ENCODE data around the gene KAZN. TPM values are rescaled to one million over a fixed set of nuclear protein-coding genes. Genes with fewer than 3 reads are reported as not detected.

Gene KAZN
- polyA plus RNA-seq, 2 of the 4 experiments (the other 2 are of a cell fraction), result 1.3 to 1.9 TPM

GRCh38 chr1:15071936-15072335, 473.5 kb downstream of the KAZN start:
- TF ChIP-seq RARB (CRISPR knock-in tag; IDR thresholded peaks at IDR 0.05) (no peak), CHD4 (IDR thresholded peaks at IDR 0.05; ENCODE audit: borderline replicate concordance) (no peak), TP53 (CRISPR knock-in tag; IDR thresholded peaks at IDR 0.05) (no peak), SREBF2 (IDR thresholded peaks at IDR 0.05) (no peak), MYC (IDR thresholded peaks at IDR 0.05; ENCODE audit: borderline replicate concordance, low read length) (no peak), EP300 (IDR thresholded peaks at IDR 0.05) (no peak), BHLHE40 (IDR thresholded peaks at IDR 0.05; ENCODE audit: low read depth, low read length) (no peak), MAX (IDR thresholded peaks at IDR 0.05) (no peak), GATA3 (IDR thresholded peaks at IDR 0.05; ENCODE audit: borderline replicate concordance) (no peak), HMGXB4 (CRISPR knock-in tag; IDR thresholded peaks at IDR 0.05; ENCODE audit: borderline replicate concordance) (no peak), NFE2L2 (conservative IDR thresholded peaks at IDR 0.05; ENCODE audit: low read length) (no peak), RAD21 (conservative IDR thresholded peaks at IDR 0.05 in 1 of 2, IDR thresholded peaks at IDR 0.05 in 1 of 2) (no peak), CHD2 (IDR thresholded peaks at IDR 0.05; ENCODE audit: low read length, partially characterized antibody) (no peak)
- Histone ChIP-seq H3K4me3 (no peak overlapping the region), H3K27ac (no peak overlapping the region), H3K4me2 (no peak overlapping the region), H3K9me3 (no peaks in the 10 kb centered on the region), H3K4me1 (no peaks in the 10 kb centered on the region)
- DNase-seq (ENCODE audit: low read depth in 1 of 2, low spot score in 1 of 2) (no peak), FAIRE-seq (no peak), ATAC-seq (no peak)
- POLR2A ChIA-PET, result no interaction called here
- CTCF ChIA-PET, result interaction anchor here (1.1 kb wide), 1 partner anchor 18 kb away, joined by 3 read pairs; no protein-coding TSS in a partner anchor
- 95% methylated on average over 6 of the region's 6 CpGs for WGBS (ENCODE audit: missing lambda C conversion rate)

GRCh38 chr1:15073799-15074308, 475.4 kb downstream of the KAZN start:
- ATAC-seq, result no peak
- no peak overlapping the region for H3K4me3 ChIP-seq
- no peak overlapping the region for H3K4me2 ChIP-seq
- no peaks in the 10 kb centered on the region for H3K9me3 ChIP-seq
- POLR2A ChIA-PET, result no interaction called here
- TF ChIP-seq USF2 (IDR thresholded peaks at IDR 0.05) (no peak), BHLHE40 (IDR thresholded peaks at IDR 0.05; ENCODE audit: low read depth, low read length) (no peak), KDM1A (IDR thresholded peaks at IDR 0.05; ENCODE audit: low read depth) (no peak), MAZ (IDR thresholded peaks at IDR 0.05; ENCODE audit: borderline replicate concordance, low read depth, low read length) (no peak), MAFK (IDR thresholded peaks at IDR 0.05; ENCODE audit: partially characterized antibody) (no peak), TFCP2L1 (CRISPR knock-in tag; IDR thresholded peaks at IDR 0.05) (no peak), CBX2 (IDR thresholded peaks at IDR 0.05; ENCODE audit: borderline replicate concordance, low read depth) (no peak), FOXS1 (CRISPR knock-in tag; IDR thresholded peaks at IDR 0.05) (no peak), MYC (IDR thresholded peaks at IDR 0.05; ENCODE audit: borderline replicate concordance, low read length) (no peak), NR3C1 (IDR thresholded peaks at IDR 0.05) (no peak), ATOH8 (CRISPR knock-in tag; IDR thresholded peaks at IDR 0.05; ENCODE audit: low read depth) (no peak), JUN (IDR thresholded peaks at IDR 0.05) (no peak), HOXB13 (CRISPR knock-in tag; IDR thresholded peaks at IDR 0.05; ENCODE audit: low read depth) (no peak), HDAC2 (IDR thresholded peaks at IDR 0.05) (no peak), GATA3 (IDR thresholded peaks at IDR 0.05; ENCODE audit: borderline replicate concordance) (no peak), KDM5A (IDR thresholded peaks at IDR 0.05) (no peak), RCOR1 (IDR thresholded peaks at IDR 0.05; ENCODE audit: low read depth, low read length) (no peak)
- H3K27ac ChIP-seq, result no peak overlapping the region
- no peaks in the 10 kb centered on the region for H3K4me1 ChIP-seq
- no peak for DNase-seq (ENCODE audit: low read depth in 1 of 2, low spot score in 1 of 2)
- FAIRE-seq, result no peak
- 85% methylated on average over 5 of the region's 9 CpGs for WGBS (ENCODE audit: missing lambda C conversion rate)
- CTCF ChIA-PET, result no interaction called here

Measured in A549 (cell line).